GM12878 (cell line): Measurements from ENCODE around the gene GSK3A. TPM values are rescaled to one million over a fixed set of nuclear protein-coding genes. Genes with fewer than 3 reads are reported as not detected.
A peak's percentile ranks its signal among the peaks of the same experiment; 100 is the strongest.

Experiments
- ATAC-seq: fragments of 200-7000 bp; cut with Tn5 transposase; 3 replicates; pipeline ENCODE4 v1.9.1; 2020; ENCODE audit warnings: mild to moderate bottlenecking, moderate library complexity
- BruUV-seq: library from RNA; stranded (reverse); fragments of 400-500 nt; replicated peaks from 2 replicates; lab custom pipeline; 2021; lab: Mats Ljungman, UMichigan
- CTCF ChIA-PET: fragments of 300-600 bp; sonication (Branson Sonifier 250); formaldehyde crosslinking; extraction: SDS; loops from one replicate; lab custom pipeline; 2021; ENCODE audit warnings: inconsistent platforms; lab: Yijun Ruan, JAX
- POLR2A ChIA-PET: fragments of 350-600 bp; formaldehyde crosslinking; extraction: SDS; loops from one replicate; lab custom pipeline; 2021; ENCODE audit warnings: inconsistent platforms; lab: Charles Lee
- RAD21 ChIA-PET: fragments of 300-600 bp; sonication (Branson Sonifier 250); formaldehyde crosslinking; loops from one replicate; lab custom pipeline; 2023; ENCODE audit warnings: antibody characterized with exemption; ENCODE audit not compliant: unreplicated experiment; lab: Charles Lee
- SMC1A ChIA-PET: fragments of 300-600 bp; sonication (Branson Sonifier 250); formaldehyde crosslinking; loops from one replicate; lab custom pipeline; 2023; ENCODE audit not compliant: unreplicated experiment, uncharacterized antibody; lab: Charles Lee
- DNase-seq: peaks from one replicate; pipeline ENCODE4 v3.0.0-alpha.2; 2011; ENCODE audit warnings: low read depth, low spot score
- FAIRE-seq: peaks from 3 replicates; lab custom pipeline; 2011; peaks lifted over from hg19 to GRCh38; lab: Jason Lieb, UNC
- H2AFZ ChIP-seq: 2 replicates; pipeline ENCODE4 v1.6.0; 2011; ENCODE audit warnings: low read depth, low read length, control low read depth; ENCODE audit not compliant: control insufficient read depth
- H3K27ac ChIP-seq: 2 replicates; pipeline ENCODE4 v1.5.1; 2011; ENCODE audit warnings: control low read depth; ENCODE audit not compliant: control insufficient read depth, insufficient read depth
- H3K27me3 ChIP-seq, 2 experiments: replicated peaks in 1 of 2; 2 replicates each; pipeline versions ENCODE4 v1.6.0 to v1.6.1; 2011; ENCODE audit warnings: low read length in 1 of 2; ENCODE audit not compliant: control insufficient read depth in 2 of 2, insufficient read depth in 2 of 2
- H3K36me3 ChIP-seq, 2 experiments: 2 replicates each; pipeline ENCODE4 v1.5.1; 2011; ENCODE audit warnings: low read length in 1 of 2; ENCODE audit not compliant: control insufficient read depth in 2 of 2, insufficient read depth in 2 of 2
- H3K4me1 ChIP-seq: 2 replicates; pipeline ENCODE4 v1.6.1; 2011; ENCODE audit warnings: mild to moderate bottlenecking, low read length, moderate library complexity, mixed read lengths; ENCODE audit not compliant: control insufficient read depth, insufficient read depth
- H3K4me2 ChIP-seq: 2 replicates; pipeline ENCODE4 v1.6.0; 2011; ENCODE audit warnings: control low read depth; ENCODE audit not compliant: control insufficient read depth, insufficient read depth
- H3K4me3 ChIP-seq: fragments of 200-600 bp; sonication (generic); 2 replicates; pipeline ENCODE4 v1.5.1; 2016
- H3K79me2 ChIP-seq: 2 replicates; pipeline ENCODE4 v1.6.0; 2011; ENCODE audit warnings: low read length; ENCODE audit not compliant: control insufficient read depth, insufficient read depth
- H3K9ac ChIP-seq: 2 replicates; pipeline ENCODE4 v1.8.0; 2011; ENCODE audit warnings: low read length, control low read depth, mixed read lengths; ENCODE audit not compliant: control insufficient read depth, insufficient read depth
- H3K9me3 ChIP-seq: replicated peaks from 3 replicates; pipeline ENCODE4 v1.5.1; 2011; ENCODE audit warnings: mild to moderate bottlenecking, low read length; ENCODE audit not compliant: control insufficient read depth, insufficient read depth
- H4K20me1 ChIP-seq: 2 replicates; pipeline ENCODE4 v1.6.0; 2011; ENCODE audit not compliant: control insufficient read depth, insufficient read depth
- BRCA1 ChIP-seq: IDR thresholded peaks from 2 replicates; pipeline ENCODE4 v1.6.1; 2011; ENCODE audit warnings: low read depth, low read length, improper control_type of control experiment
- CTCF ChIP-seq, 3 experiments: IDR thresholded peaks in 2 of 3; conservative IDR thresholded peaks in 1 of 3; 2 replicates each; pipeline ENCODE4 v1.5.1; 2011; ENCODE audit warnings: low read depth in 3 of 3, low read length in 3 of 3, mild to moderate bottlenecking in 3 of 3, control low read depth in 2 of 3, moderate library complexity in 2 of 3, inconsistent platforms in 1 of 3, mixed read lengths in 1 of 3; ENCODE audit not compliant: control insufficient read depth in 2 of 3, insufficient read depth in 1 of 3; ENCODE audit errors: extremely low read depth in 1 of 3
- DPF2 ChIP-seq: fragments of 450-650 bp; IDR thresholded peaks from 2 replicates; pipeline ENCODE4 v1.6.1; 2017; ENCODE audit warnings: mild to moderate bottlenecking
- IKZF1 ChIP-seq: fragments of 450-650 bp; conservative IDR thresholded peaks from 2 replicates; pipeline ENCODE4 v1.6.1; 2017; ENCODE audit warnings: antibody characterized with exemption, mild to moderate bottlenecking
- IKZF2 ChIP-seq, 2 experiments: fragments of 450-650 bp; IDR thresholded peaks; 2 replicates each; pipeline ENCODE4 v1.6.1; 2017; ENCODE audit warnings: mild to moderate bottlenecking in 2 of 2, moderate library complexity in 2 of 2
- NR2F1 ChIP-seq: fragments of 450-650 bp; conservative IDR thresholded peaks from 2 replicates; pipeline ENCODE4 v1.6.1; 2017; ENCODE audit warnings: mild to moderate bottlenecking
- POLR2A ChIP-seq: IDR thresholded peaks from 2 replicates; pipeline ENCODE4 v1.6.1; 2011; ENCODE audit warnings: low read depth, mild to moderate bottlenecking, low read length
- ZSCAN29 ChIP-seq: fragments of 450-650 bp; IDR thresholded peaks from 2 replicates; pipeline ENCODE4 v1.6.1; 2017; ENCODE audit warnings: mild to moderate bottlenecking, moderate library complexity
- WGBS: methylation state at CpG from one replicate; pipeline ENCODE4 v1.1.6; 2016; ENCODE audit warnings: low lambda C conversion rate; ENCODE audit not compliant: insufficient replicate concordance, insufficient coverage; ENCODE audit errors: missing lambda C conversion rate; 5-methylcytosine and 5-hydroxymethylcytosine counted together
- in situ Hi-C: fragments of 300-500 bp; cut with MboI; formaldehyde crosslinking; loops from 9 replicates; pipeline ENCODE4 v1.14.3; 2018; ENCODE audit warnings: mixed read lengths
- intact Hi-C: fragments of 100-400 bp; cut with micrococcal nuclease; formaldehyde crosslinking; loops from one replicate; pipeline ENCODE4 v1.14.2; 2022; ENCODE audit not compliant: unreplicated experiment
- polyA plus RNA-seq, 11 experiments: library from polyadenylated mRNA; depleted of rRNA in 4 of 11; unstranded in 6 of 11; stranded (reverse) in 5 of 11; fragments of >200 nt; fragmentation: Nextera tagmentation in 4 of 11; fragmentation: Illumina TruSeq in 1 of 11; extraction: Ambion mirVana in 4 of 11; extraction: Trizol in 1 of 11; gene quantifications; 1 replicate in 1 of 11; 2 replicates in 10 of 11; pipeline versions ENCODE4 v1.2.1 to v1.2.3, GENCODE V29; 2011 to 2016; ENCODE audit warnings: inconsistent platforms in 2 of 11, missing spikeins in 2 of 11, low read depth in 1 of 11
- total RNA-seq, 4 experiments: library from RNA; depleted of rRNA in 3 of 4; stranded (reverse); fragments of >200 nt in 3 of 4; fragmentation: Illumina TruSeq in 1 of 4; extraction: Trizol in 1 of 4; gene quantifications; 2 replicates each; pipeline versions ENCODE4 v1.2.1 to v1.2.3, GENCODE V29; 2013 to 2021

The GSK3A gene
- total and polyA plus RNA-seq, 10 of the 15 experiments (the other 5 are each of a cell fraction or from before 2014, with no cell fraction given) = 1.00 to 47.9 (median 15.2) TPM

- TF ChIP-seq ZSCAN29 = no peak
Observed at GRCh38 chr19:42246922-42247639, 4.7 kb upstream of the GSK3A start (continued).

- ATAC-seq = no peak
- SMC1A ChIA-PET = interaction anchor here (1.0 to 6.3 kb wide), 7 partner anchors 10 to 114 kb away, joined by 4 to 70 read pairs (median 6); partner anchors contain the start of gene POU2F2
- TF ChIP-seq IKZF1 (no peak), CTCF (IDR thresholded peaks at IDR 0.05 in 2 of 3, conservative IDR thresholded peaks at IDR 0.05 in 1 of 3; ENCODE audit: control insufficient read depth in 2 of 3, extremely low read depth in 1 of 3, insufficient read depth in 1 of 3, low read depth in 3 of 3, low read length in 3 of 3) (0 out of 6 replicates have a peak, but pooled peaks of 2 of the 3 experiments have one; percentile 2 to 10), IKZF2 (IDR thresholded peaks at IDR 0.05) (no peak), NR2F1 (no peak), DPF2 (0 out of 2 replicates have a peak, but pooled peaks have one; percentile 29), POLR2A (peak; percentile 53), BRCA1 (no peak)
Observed at GRCh38 chr19:42246143-42246921, 3.9 kb upstream of the GSK3A start.

More at GRCh38 chr19:42246143-42246921, 3.9 kb upstream of the GSK3A start:
- peaks cover 24% of the 10 kb centered on the region for H3K79me2 ChIP-seq
- POLR2A ChIA-PET = interaction anchor here (0.9 to 6.7 kb wide), 5 partner anchors 25 to 123 kb away, joined by 3 to 51 read pairs (median 6); no protein-coding TSS in a partner anchor
- H3K27me3 ChIP-seq = no peaks in the 10 kb centered on the region
- in situ Hi-C loops (no loop called here), intact Hi-C loops (no loop called here)
- no peaks in the 10 kb centered on the region for H3K9me3 ChIP-seq
- no peak overlapping the region for H3K27ac ChIP-seq
- no peak for FAIRE-seq
- H4K20me1 ChIP-seq = no peaks in the 10 kb centered on the region
- no peak overlapping the region for H3K4me3 ChIP-seq
- RAD21 ChIA-PET = interaction anchor here (1.4 to 6.0 kb wide), 3 partner anchors 24 to 50 kb away, joined by 3 to 82 read pairs (median 11); partner anchors contain the start of gene CIC
- BruUV-seq = no TSS peak
- WGBS = 61% methylated on average over 10 of the region's 10 CpGs
- peaks cover 9% of the 10 kb centered on the region for H3K4me1 ChIP-seq
- peaks cover 0 to 7% of the 10 kb centered on the region in 2 experiments; a peak in 2 of 4 replicates for H3K36me3 ChIP-seq
- H3K9ac ChIP-seq = no peak overlapping the region
- H3K4me2 ChIP-seq = no peak overlapping the region
- CTCF ChIA-PET = interaction anchor here (0.6 to 6.7 kb wide), 8 partner anchors 9 to 256 kb away, joined by 3 to 111 read pairs (median 4); partner anchors contain the start of genes CIC and POU2F2
- DNase-seq = no peak
- no peak overlapping the region for H2AFZ ChIP-seq
